Keratinocyte (primary cell): ENCODE measurements around the gene DNAH3.

ENCODE experiments used
- EZH2 ChIP-seq: IDR thresholded peaks from one replicate; pipeline ENCODE4 v1.6.1; 2012; ENCODE audit warnings: inconsistent platforms, mild to moderate bottlenecking, low read length, moderate library complexity
- TF ChIP-seq, protein P1 (sequence below), 3 experiments: IDR thresholded peaks in 1 of 3; conservative IDR thresholded peaks in 1 of 3; optimal IDR thresholded peaks in 1 of 3; 2 replicates in 2 of 3; 3 replicates in 1 of 3; pipeline versions ENCODE3 to v1.5.1; 2011; ENCODE audit warnings: low read length in 3 of 3, mild to moderate bottlenecking in 3 of 3, moderate library complexity in 2 of 3, control low read depth in 1 of 3, inconsistent platforms in 1 of 3; ENCODE audit not compliant: insufficient read depth in 2 of 3; ENCODE audit errors: extremely low read depth in 1 of 3

DNA sequence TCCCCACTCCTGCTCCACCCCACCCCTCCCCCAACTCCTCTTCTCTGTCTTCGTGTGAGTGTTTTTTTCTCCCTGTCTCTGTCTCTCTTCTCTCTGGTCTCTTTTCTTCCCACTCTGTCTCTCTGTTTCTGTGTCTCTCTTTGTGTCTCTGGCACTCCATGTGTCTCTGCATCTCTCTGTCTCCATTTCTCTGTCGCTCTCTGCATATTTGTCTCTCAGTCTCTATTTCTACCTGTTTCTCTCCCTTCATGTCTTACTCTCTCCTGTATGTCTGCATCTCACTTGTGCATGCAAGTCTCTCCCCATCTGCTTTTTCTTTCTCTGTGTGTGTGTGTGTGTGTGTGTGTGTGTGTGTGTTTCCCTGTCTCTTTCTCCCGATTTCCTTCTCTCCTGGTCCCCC is 181.9 kb downstream of the DNAH3 start:
- TF ChIP-seq, protein P1, sequence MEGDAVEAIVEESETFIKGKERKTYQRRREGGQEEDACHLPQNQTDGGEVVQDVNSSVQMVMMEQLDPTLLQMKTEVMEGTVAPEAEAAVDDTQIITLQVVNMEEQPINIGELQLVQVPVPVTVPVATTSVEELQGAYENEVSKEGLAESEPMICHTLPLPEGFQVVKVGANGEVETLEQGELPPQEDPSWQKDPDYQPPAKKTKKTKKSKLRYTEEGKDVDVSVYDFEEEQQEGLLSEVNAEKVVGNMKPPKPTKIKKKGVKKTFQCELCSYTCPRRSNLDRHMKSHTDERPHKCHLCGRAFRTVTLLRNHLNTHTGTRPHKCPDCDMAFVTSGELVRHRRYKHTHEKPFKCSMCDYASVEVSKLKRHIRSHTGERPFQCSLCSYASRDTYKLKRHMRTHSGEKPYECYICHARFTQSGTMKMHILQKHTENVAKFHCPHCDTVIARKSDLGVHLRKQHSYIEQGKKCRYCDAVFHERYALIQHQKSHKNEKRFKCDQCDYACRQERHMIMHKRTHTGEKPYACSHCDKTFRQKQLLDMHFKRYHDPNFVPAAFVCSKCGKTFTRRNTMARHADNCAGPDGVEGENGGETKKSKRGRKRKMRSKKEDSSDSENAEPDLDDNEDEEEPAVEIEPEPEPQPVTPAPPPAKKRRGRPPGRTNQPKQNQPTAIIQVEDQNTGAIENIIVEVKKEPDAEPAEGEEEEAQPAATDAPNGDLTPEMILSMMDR (optimal IDR thresholded peaks at IDR 0.05 in 1 of 3, IDR thresholded peaks at IDR 0.05 in 1 of 3, conservative IDR thresholded peaks at IDR 0.05 in 1 of 3; ENCODE audit: extremely low read depth in 1 of 3, insufficient read depth in 2 of 3, low read length in 3 of 3), result no peak
- no peak for TF ChIP-seq EZH2
